ENCODE data around the gene ATP11A. TPM values are rescaled to one million over a fixed set of nuclear protein-coding genes. Genes with fewer than 3 reads are reported as not detected.

ATP11A gene
- total RNA-seq, 1 experiment from 2014 or later = 232 TPM

DNA sequence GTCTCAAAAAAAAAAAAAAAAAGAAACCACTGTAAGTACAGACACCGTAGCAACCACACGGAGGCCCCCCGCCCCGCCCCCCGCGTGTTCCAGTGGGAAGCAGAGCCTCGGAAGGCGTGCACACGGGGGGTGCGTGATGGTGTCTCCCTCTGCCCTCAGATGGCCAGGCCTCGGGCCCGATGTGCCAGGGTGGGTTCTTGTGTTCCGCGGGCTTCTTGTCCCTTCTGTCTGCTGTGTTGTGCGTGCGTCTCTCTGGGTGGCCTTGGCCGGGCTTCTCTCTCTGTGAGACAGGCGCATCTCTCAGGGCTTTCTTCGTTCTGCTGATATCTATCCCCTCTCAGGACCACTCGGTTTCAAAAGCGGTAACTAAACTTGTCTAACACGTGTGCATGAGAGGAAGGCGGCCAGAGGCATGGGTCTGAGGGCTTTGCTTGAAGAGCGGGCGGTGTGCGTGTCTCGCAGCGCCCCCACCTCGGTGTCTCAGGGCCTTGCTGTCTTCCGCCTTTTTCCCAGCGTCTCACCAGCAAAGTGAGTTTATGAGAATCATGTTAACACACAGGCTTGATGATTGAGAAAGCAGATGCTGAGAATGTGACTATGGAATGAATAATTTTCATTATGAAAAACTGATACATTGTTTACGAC lies 12.6 kb downstream of the ATP11A start:
- Mint-ChIP-seq H3K27me3 (ENCODE audit: insufficient read depth, unreplicated experiment) (no peaks in the 10 kb centered on the region), H3K4me1 (ENCODE audit: low read depth, unreplicated experiment) (peaks cover 18% of the 10 kb centered on the region), H3K9me3 (ENCODE audit: unreplicated experiment) (no peaks in the 10 kb centered on the region), H3K27ac (ENCODE audit: unreplicated experiment) (peak overlapping the region; percentile 63), H3K4me3 (ENCODE audit: unreplicated experiment) (no peak overlapping the region), H3K36me3 (ENCODE audit: insufficient read depth, unreplicated experiment) (peaks cover 77% of the 10 kb centered on the region)
- H3K36me3 ChIP-seq (ENCODE audit: control insufficient read depth, insufficient read depth, low read length) = no peaks in the 10 kb centered on the region
- TF ChIP-seq, protein P1, sequence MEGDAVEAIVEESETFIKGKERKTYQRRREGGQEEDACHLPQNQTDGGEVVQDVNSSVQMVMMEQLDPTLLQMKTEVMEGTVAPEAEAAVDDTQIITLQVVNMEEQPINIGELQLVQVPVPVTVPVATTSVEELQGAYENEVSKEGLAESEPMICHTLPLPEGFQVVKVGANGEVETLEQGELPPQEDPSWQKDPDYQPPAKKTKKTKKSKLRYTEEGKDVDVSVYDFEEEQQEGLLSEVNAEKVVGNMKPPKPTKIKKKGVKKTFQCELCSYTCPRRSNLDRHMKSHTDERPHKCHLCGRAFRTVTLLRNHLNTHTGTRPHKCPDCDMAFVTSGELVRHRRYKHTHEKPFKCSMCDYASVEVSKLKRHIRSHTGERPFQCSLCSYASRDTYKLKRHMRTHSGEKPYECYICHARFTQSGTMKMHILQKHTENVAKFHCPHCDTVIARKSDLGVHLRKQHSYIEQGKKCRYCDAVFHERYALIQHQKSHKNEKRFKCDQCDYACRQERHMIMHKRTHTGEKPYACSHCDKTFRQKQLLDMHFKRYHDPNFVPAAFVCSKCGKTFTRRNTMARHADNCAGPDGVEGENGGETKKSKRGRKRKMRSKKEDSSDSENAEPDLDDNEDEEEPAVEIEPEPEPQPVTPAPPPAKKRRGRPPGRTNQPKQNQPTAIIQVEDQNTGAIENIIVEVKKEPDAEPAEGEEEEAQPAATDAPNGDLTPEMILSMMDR (IDR thresholded peaks at IDR 0.05; ENCODE audit: insufficient read depth in 1 of 2, low read depth in 1 of 2, low read length in 1 of 2, severe bottlenecking in 1 of 2, unreplicated experiment in 1 of 2) = no peak
- ChIA-PET CTCF (no interaction called here), POLR2A (no interaction called here)
- H3K4me1 ChIP-seq = 0 out of 2 replicates have a peak, but pooled peaks cover 9% of the 10 kb centered on the region
- no peak for DNase-seq
- no TSS peak for BruUV-seq (replicated peaks)
- H3K9me3 ChIP-seq = no peaks in the 10 kb centered on the region
- no peaks in the 10 kb centered on the region for H3K27me3 ChIP-seq (replicated peaks; ENCODE audit: control insufficient read depth, insufficient read depth, low read length)
- no peak overlapping the region for H3K4me3 ChIP-seq (ENCODE audit: low read depth, low read length)
- intact Hi-C loops (cut with micrococcal nuclease; ENCODE audit: unreplicated experiment) = no loop called here

DNA sequence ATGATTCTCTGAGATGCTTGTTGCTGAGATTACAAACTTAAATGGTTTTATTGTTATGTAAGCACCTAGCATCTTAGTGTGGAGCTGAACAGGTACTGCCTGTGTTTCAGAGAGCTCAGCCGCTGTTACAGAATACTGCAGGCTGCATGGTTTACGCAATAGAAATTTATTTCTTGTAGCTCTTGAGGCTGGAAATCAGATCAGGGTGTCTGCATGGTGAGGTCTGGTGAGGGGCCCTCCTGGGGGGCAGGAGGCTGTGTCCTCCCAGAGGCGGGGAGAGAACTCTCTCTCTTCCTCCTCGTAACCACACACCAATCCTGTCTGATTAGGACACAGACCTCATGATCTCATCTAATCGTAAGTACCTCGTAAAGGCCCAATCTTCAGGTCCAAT lies 13.1 kb downstream of the ATP11A start:
- TF ChIP-seq, protein P1 (IDR thresholded peaks at IDR 0.05; ENCODE audit: insufficient read depth in 1 of 2, low read depth in 1 of 2, low read length in 1 of 2, severe bottlenecking in 1 of 2, unreplicated experiment in 1 of 2) = no peak
- Mint-ChIP-seq H3K4me3 (ENCODE audit: unreplicated experiment) (no peak overlapping the region), H3K36me3 (ENCODE audit: insufficient read depth, unreplicated experiment) (peaks cover 77% of the 10 kb centered on the region), H3K4me1 (ENCODE audit: low read depth, unreplicated experiment) (peaks cover 14% of the 10 kb centered on the region), H3K9me3 (ENCODE audit: unreplicated experiment) (no peaks in the 10 kb centered on the region), H3K27me3 (ENCODE audit: insufficient read depth, unreplicated experiment) (no peaks in the 10 kb centered on the region), H3K27ac (ENCODE audit: unreplicated experiment) (peak overlapping the region; percentile 63)
- CTCF ChIA-PET = no interaction called here
- Histone ChIP-seq H3K27me3 (replicated peaks; ENCODE audit: control insufficient read depth, insufficient read depth, low read length) (no peaks in the 10 kb centered on the region), H3K4me3 (ENCODE audit: low read depth, low read length) (no peak overlapping the region), H3K9me3 (no peaks in the 10 kb centered on the region), H3K36me3 (ENCODE audit: control insufficient read depth, insufficient read depth, low read length) (no peaks in the 10 kb centered on the region), H3K4me1 (peaks cover 10% of the 10 kb centered on the region; the same call in 1 of the 2 replicates)
- no TSS peak for BruUV-seq (replicated peaks)
- intact Hi-C loops (cut with micrococcal nuclease; ENCODE audit: unreplicated experiment) = no loop called here
- POLR2A ChIA-PET = no interaction called here
- DNase-seq = peak in 1 of 2 experiments; percentile 1

DNA sequence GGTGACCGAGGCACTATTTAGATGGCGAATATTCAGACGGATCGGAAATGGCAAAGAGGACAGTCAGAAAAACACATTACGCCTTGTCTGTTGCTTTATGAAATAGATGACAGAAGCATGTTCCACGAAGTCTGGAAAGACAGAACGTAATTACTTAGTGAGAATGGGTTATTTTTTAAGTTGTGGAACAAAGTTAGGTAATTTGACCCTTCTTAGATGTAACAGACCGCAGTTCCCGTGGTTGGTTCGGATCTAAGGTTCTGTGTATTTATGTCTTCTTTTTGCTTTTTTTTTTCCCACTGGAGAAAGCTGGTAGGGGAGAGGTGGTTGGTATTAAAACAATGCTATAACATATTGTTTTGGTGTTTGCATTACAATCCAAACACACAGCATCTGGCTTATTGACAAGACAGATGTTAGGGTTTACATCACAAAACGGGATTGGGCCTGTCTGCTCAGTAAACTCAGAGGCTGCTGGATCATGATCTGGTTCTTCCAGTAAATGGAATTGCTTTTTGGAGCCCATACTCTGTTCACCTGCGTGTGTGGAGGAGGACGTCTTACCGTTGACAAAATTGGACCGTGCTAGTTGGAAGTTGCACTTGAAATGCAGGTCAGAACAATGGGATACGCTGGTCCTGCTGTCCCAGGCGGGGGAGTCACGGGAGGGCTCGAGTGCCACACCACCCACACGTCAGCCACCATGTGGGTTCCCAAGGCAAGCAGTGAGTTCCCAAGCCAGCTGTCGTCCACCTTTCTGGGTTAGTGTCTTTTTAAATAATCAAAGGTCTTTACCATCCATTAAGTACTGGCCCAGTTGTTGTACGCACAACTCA lies 13.8 kb downstream of the ATP11A start:
- DNase-seq = peak in 1 of 2 experiments; percentile 11
- no peaks in the 10 kb centered on the region for H3K27me3 ChIP-seq (replicated peaks; ENCODE audit: control insufficient read depth, insufficient read depth, low read length)
- H3K4me1 Mint-ChIP-seq (ENCODE audit: low read depth, unreplicated experiment) = peaks cover 15% of the 10 kb centered on the region
- H3K4me1 ChIP-seq = peaks cover 17% of the 10 kb centered on the region
- H3K36me3 Mint-ChIP-seq (ENCODE audit: insufficient read depth, unreplicated experiment) = peaks cover 76% of the 10 kb centered on the region
- intact Hi-C loops (cut with micrococcal nuclease; ENCODE audit: unreplicated experiment) = no loop called here
- H3K36me3 ChIP-seq (ENCODE audit: control insufficient read depth, insufficient read depth, low read length) = no peaks in the 10 kb centered on the region
- no peaks in the 10 kb centered on the region for H3K27me3 Mint-ChIP-seq (ENCODE audit: insufficient read depth, unreplicated experiment)
- no peak overlapping the region for H3K4me3 ChIP-seq (ENCODE audit: low read depth, low read length)
- BruUV-seq (replicated peaks) = no TSS peak
- no peaks in the 10 kb centered on the region for H3K9me3 ChIP-seq
- ChIA-PET CTCF (no interaction called here), POLR2A (no interaction called here)
- H3K9me3 Mint-ChIP-seq (ENCODE audit: unreplicated experiment) = no peaks in the 10 kb centered on the region
- no peak overlapping the region for H3K27ac Mint-ChIP-seq (ENCODE audit: unreplicated experiment)
- TF ChIP-seq, protein P1 (IDR thresholded peaks at IDR 0.05; ENCODE audit: insufficient read depth in 1 of 2, low read depth in 1 of 2, low read length in 1 of 2, severe bottlenecking in 1 of 2, unreplicated experiment in 1 of 2) = no peak
- H3K4me3 Mint-ChIP-seq (ENCODE audit: unreplicated experiment) = no peak overlapping the region

All from Caco-2 (cell line).